ENCODE data around the gene EYA2.

EYA2 gene

DNA sequence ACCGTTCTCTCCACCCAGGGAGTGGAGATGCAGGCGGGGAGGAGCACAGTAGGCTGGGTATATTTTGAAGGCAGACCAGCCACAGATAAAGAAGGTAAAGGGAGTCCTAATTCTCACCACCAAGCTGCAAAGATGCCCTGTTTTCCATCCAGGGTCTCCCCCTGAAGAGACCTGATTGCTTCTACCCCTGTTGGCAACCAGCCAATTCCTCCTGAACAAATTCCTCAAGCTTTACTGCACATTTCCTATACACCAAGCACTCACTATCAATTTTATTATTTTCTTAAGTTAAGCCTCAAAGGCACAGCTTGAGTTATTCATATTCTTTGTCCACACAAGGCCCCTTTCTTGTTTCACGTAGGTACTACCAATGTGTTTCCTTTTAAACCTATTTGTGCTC is 214.4 kb downstream of the EYA2 start:
- no peak for TF ChIP-seq CTCF (IDR thresholded peaks at IDR 0.05)

GRCh38 chr20:47110819-47111218 is 216.2 kb downstream of the EYA2 start:
- TF ChIP-seq CTCF (IDR thresholded peaks at IDR 0.05), result no peak

- no peak for TF ChIP-seq CTCF (IDR thresholded peaks at IDR 0.05)
Observed at GRCh38 chr20:47111576-47111975, 216.9 kb downstream of the EYA2 start.

DNA sequence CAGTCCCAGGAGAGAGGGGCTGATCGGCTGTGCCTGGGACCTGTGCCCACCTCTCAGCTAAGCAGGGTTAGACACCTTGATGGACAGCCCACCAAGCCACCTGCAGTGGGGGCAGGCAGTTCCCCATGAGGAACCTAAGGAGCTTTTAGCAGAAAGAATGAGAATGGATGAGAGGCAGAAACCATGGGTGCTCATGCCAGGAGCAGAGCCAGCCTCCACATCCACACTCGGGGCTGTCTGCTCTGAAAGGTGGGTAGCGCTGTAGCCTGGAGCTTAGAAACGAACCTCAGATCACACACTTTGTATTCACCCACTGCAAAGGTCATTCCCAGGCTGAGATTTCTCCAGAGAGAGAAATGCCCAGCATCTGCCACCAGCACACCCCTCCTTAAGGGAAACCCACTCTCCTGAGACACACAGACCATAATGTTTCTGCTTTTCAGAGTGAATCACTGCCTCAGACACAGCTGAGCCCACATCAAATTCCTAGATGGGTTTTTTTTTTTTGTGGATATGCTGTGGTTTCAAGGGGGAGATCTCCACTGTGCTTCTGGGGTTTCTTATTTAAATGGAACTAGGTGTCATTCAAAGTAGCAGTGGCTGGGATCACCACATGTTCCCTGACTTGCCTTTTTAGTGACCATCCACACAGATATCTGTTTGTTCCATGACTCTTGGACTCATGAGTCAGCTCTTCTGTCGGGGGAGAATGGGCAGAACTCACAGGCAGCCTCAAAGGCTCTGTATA is 218.9 kb downstream of the EYA2 start:
- no peak for TF ChIP-seq CTCF (IDR thresholded peaks at IDR 0.05)

GRCh38 chr20:47115694-47116093 is 221.1 kb downstream of the EYA2 start:
- no peak for TF ChIP-seq CTCF (IDR thresholded peaks at IDR 0.05)

DNA sequence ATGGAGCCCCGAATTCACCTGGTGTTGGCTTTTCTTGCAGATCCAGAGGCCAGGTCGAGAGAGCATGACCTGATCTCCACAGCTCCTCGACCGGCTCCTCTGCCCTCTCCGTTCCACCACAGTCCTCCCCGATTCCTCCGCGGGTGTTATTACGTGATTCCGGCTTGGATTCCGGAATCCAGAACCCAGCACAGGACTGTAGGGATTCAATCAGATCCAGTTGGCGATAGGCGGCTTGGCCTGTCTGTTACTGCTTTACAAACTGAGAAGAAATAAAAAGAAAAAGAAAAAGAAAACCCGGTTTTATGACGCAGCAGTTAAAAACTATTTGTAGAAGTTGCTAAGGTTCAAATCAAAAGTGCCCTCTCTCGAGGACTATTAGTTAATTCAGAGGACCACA is 222.7 kb downstream of the EYA2 start:
- TF ChIP-seq CTCF (IDR thresholded peaks at IDR 0.05), result no peak

DNA sequence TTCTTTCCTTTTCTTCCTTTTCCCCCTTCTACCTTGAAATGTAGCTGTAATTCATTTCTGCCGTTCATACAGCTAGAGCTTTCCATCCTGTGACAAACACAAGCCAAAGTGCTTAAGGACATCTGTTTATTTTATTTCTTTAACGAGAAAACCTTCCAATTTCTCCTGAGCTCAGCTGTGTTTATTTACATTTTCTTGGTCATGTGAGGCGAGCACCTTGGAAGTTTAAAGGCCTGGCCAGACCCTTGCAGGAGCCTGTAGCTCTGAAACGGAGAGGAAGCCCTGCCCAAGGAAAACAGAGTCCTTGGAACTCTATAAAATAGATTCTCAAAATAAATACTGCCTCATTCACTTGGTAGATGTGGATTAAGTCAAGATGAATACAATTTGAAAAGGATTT is 223.1 kb downstream of the EYA2 start:
- no peak for TF ChIP-seq CTCF (IDR thresholded peaks at IDR 0.05)

- TF ChIP-seq CTCF (IDR thresholded peaks at IDR 0.05), result no peak
Observed at GRCh38 chr20:47118206-47118605, 223.6 kb downstream of the EYA2 start.

Measured in LNCAP (cell line).